Measurements from ENCODE around the gene COX7A1. TPM values are rescaled to one million over a fixed set of nuclear protein-coding genes. Genes with fewer than 3 reads are reported as not detected.
"Not testable (repeated sequence)": the region's sequence is repeated elsewhere in the genome, so short reads cannot be mapped to it uniquely, and the experiment has no call there.

COX7A1 gene
- polyA plus RNA-seq, 3 donors = 25.9 to 132 (median 119) TPM

DNA sequence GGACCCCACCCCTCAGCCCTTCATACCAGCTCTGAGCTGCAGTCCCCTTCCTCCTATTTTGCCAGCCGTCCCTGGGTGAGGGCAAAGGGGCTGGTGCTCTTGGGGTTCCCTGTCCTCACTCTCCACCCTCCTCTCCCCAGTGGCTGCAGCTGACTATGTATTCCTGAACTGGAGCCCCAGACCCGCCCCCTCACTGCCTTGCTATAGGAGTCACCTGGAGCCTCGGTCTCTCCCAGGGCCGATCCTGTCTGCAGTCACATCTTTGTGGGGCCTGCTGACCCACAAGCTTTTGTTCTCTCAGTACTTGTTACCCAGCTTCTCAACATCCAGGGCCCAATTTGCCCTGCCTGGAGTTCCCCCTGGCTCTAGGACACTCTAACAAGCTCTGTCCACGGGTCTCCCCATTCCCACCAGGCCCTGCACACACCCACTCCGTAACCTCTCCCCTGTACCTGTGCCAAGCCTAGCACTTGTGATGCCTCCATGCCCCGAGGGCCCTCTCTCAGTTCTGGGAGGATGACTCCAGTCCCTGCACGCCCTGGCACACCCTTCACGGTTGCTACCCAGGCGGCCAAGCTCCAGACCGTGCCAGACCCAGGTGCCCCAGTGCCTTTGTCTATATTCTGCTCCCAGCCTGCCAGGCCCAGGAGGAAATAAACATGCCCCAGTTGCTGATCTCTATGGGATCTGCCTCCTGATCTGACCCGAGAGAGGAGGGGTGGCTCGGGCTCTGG, 2.4 kb downstream of the COX7A1 start:
- 83 to 85% (median 84%) methylated on average over 13 of the region's 13 CpGs for WGBS, 3 donors
- no peak overlapping the region for H3K27ac ChIP-seq (ENCODE audit: low read depth, low read length)

DNA sequence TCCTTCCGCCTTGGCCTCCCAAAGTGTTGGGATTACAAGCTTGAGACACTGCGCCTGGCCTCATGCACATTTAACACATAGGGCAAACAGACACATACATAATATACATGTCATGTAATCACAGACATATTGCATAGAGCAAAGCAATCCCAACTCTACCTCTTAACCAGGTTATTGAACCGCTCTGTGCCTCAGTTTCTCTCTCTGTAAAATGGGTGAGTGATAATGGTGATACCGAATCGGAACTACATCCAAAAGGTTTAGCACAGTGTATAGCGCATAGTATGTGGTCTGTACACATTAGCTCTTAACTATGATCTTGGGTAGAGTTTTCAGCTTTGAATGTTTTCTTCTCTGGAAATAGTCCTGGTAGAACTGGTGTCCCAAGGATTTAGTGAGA, 7.6 kb downstream of the COX7A1 start:
- WGBS, 3 donors = 98 to 99% (median 98%) methylated on average over 6 of the region's 6 CpGs
- H3K27ac ChIP-seq (ENCODE audit: low read depth, low read length) = no peak overlapping the region

DNA sequence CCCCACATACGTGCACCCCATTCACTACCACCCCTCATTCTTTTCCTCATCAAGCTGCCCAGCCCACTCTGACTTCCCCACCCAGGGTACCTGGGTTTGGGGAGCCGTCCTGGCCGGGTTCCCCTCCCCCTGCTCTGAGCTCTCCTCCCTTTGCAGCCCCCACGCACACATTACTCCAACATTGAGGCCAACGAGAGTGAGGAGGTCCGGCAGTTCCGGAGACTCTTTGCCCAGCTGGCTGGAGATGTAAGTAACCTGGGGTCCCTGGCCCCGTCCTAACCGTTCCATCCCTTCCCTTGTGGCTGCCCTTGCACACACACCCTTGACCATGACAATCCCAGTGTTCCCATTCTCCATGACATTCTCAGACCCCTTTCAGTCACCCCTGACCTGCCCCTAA, 9.8 kb downstream of the COX7A1 start:
- no peak overlapping the region for H3K27ac ChIP-seq (ENCODE audit: low read depth, low read length)
- 76 to 88% (median 83%) methylated on average over 9 of the region's 9 CpGs for WGBS, 3 donors

DNA sequence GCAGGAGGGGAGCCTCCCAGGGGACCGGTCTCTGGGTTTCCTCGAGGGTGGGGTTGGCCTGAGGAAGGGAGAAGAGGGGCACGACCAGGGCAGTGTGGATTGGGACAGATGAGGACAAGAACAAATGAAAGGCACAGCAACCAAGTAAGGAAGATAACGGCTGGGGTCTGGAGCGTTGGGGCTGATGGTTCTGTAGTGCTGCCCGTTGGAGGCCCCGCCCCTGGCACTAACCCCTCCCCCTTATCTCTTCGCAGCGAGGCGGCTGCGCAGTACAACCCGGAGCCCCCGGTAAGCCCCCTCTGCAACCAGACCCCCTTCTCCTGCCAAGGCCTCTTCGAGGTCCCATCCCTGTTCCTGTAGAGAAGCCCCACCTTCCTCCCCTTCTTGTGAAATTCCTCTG, 10.2 kb downstream of the COX7A1 start:
- 92 to 97% (median 92%) methylated on average over 8 to 14 of the region's 14 CpGs for WGBS, 3 donors
- H3K27ac ChIP-seq (ENCODE audit: low read depth, low read length) = no peak overlapping the region

DNA sequence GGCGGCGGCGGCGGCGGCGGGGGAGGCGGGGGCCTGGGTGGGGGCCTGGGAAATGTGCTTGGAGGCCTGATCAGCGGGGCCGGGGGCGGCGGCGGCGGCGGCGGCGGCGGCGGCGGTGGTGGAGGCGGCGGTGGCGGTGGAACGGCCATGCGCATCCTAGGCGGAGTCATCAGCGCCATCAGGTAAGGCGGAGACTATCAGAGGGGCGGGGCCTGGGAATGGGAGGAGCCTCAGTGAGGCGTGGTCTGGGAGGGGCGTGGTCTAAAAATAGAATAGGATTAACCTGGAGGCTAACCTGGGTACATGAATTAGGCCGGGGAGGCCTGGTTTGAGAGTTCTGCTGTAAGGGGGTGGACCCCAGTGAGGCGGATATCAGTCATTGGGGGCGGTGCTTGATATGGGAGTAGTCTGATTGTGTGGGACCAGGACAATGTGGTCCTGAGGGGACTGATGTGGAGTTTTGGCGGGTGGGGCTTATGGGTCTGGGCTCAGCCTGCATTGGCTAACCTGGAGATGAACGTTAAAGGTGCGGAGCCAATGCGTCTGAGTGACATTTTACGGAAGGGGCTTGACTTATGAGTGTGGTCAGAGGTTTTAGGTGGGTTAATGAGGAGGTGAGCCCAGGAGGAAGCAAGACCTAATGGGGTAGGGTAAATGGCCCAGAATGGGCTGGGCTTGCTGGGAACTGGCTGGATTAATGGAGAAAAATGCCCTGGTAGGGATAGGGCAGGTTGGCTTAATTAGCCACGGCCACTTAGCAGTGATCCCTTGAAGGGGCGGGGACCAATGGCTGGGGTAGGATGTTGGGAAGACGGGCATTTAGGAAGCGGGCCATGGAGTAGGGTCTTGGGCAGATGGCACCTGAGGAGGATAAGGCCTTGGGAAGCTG, 11.0 kb downstream of the COX7A1 start:
- 21 to 38% (median 35%) methylated on average over 24 to 42 of the region's 42 CpGs for WGBS, 3 donors
- H3K27ac ChIP-seq (ENCODE audit: low read depth, low read length) = peak overlapping the region; percentile 99

DNA sequence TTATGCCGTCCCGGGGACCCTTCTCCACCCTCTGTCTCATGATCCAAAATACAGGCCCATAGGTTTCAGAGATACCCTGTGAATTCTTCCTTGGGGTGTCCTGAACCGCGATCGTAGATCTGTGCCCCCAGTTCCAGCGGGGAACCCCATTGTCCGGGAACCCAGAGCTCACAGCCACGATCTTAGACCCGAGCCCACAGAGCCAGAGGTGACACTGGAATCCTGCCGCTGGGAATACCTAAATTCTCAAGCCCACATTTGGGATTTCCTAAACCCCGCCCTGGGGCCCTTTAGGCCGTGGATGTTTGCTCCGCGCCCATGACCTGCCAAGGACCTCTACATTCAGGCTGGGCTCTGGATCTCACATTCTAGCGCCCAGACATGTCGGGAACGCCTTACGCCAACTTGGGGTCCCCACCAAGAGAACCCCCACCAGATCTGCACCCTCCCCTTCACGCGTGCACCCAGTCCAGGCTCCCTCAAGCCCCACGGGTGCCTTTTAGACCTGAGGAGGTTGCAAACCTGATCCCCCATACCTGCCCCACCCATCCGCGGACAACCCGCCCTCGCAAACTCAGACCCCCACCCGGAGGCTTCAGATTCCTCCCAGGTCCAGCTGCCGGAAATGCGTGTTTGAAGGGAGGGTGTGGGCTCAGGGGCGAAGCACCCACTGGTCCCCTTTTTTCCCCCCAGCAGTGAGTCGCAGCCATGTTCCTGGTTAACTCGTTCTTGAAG, 11.8 kb downstream of the COX7A1 start:
- 0 to 1% (median 0%) methylated on average over 29 to 31 of the region's 31 CpGs for WGBS, 3 donors
- peak overlapping the region; percentile 99 for H3K27ac ChIP-seq (ENCODE audit: low read depth, low read length)

DNA sequence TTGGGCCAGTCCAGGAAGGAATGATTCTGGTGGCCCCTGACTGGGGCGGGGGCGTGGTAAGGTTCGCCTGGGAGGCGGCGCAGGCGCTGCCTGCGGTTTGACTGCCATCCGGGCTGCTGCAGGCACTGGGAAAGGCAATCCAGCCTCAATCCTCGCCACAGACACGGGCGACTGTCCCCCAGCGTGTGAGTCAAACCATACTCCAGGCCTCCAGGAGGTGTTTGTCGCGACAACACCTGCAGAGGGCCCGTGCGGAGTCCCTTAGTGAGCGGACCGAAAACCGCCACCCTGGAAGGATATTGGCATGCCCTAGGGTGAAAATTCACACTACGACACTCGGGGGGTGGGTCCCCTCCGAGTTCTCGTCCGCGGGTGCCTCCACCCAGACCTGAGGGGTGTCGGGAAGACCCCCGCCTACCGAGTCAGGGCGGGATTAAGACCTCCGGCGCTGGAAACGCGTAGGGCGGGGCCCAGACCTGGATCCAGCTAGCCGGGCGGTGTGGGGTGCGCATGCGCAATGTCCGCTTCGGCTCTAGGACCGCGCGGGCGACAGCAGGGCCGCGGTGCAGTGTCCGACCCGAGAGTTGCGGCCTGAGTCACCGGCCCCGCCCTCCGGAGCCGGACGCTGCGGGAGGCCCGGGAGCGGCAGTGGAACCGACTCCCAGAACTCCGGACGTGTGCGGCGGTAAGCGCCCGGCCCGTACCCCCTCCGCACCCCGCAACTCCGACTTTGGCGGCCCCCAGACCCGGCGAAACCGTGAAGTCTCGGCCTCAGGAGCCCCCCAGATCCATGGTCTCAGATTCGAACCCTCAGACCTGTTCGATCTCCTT, 12.6 kb downstream of the COX7A1 start, which contains the start of gene CAPNS1:
CAPNS1 (plus strand) TSS at position 594 of the 831 bp plus-strand sequence. CDS start 946 bp downstream, outside the sequence.
- peak within 1 kb of the TSS; percentile 99 for H3K27ac ChIP-seq (ENCODE audit: low read depth, low read length)
- WGBS, 3 donors = 0% methylated on average over 68 to 75 of the region's 75 CpGs

DNA sequence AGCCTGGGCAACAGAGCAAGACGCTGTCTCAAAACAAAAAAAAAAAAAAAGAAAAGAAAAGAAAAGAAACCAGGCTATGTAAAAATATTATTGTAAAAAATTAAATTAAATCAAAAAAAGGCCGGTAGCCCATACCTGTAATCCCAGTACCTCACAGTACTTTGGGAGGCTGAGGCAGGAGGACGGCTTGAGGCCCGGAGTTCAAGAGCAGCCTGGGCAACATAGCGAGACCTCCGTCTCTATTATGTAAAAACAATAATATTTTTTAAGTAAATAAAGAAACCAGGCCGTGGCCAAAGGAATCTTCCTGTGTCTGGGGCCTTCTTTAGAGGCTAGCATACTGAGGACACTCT, 13.2 kb downstream of the COX7A1 start:
- no peak overlapping the region for H3K27ac ChIP-seq (ENCODE audit: low read depth, low read length)
- 59 to 67% (median 64%) methylated on average over 7 of the region's 7 CpGs for WGBS, 3 donors

DNA sequence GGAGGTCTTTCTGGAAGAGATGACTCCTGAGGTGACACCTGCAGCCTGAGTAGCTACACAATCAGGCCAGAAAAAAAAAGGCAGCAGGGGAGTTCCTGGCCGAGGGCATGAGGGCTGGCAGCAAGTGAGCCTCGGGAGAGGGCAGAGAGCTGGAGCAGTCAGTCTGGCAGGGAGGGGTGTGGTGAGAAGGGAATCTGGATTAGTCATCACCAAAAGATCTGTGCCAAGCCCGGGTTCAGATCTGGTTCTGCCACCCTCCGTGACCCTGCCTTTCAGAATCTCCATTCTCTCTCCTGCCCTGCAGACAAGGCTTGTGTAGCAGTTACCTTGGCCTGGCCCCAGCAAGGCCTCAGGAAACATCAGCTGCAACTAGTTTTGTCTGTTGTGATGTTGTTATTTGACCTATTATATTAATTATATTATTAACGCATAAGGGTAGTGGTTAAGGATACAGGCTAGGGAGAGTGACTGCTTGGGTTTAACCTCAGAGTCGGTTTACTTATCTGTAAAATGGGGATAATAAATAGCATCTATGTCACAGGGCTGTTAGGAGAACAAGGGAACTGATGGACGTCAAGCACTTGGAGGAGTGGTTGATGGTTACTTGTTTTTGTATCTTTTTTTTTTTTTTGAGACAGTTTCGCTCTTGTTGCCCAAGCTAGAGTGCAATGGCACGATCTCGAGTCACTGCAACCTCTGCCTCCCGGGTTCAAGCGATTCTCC, 15.1 kb downstream of the COX7A1 start:
- H3K27ac ChIP-seq (ENCODE audit: low read depth, low read length) = no peak overlapping the region
- WGBS, 3 donors = 59 to 73% (median 65%) methylated on average over 12 of the region's 12 CpGs

DNA sequence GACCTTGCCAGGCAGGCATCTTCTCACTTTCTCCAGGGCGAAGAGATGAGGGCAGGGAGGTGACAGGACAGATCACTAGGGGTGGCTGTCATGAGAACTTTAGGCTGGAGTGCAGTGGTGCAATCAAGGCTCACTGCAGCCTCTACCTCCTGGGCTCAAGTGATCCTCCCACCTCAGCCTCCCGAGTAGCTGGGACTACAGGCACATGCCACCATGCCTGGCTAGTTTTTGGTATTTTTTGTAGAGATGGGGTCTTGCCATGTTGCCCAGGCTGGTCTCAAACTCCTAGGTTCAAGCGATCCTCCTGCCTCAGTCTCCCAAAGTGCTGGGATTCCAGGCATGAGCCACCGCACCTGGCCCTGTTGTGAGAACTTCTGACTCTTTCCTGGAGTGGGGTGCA, 17.4 kb downstream of the COX7A1 start:
- not testable (repeated sequence) for H3K27ac ChIP-seq (ENCODE audit: low read depth, low read length)
- WGBS, 3 donors = 84 to 94% (median 92%) methylated on average over 4 of the region's 4 CpGs

DNA sequence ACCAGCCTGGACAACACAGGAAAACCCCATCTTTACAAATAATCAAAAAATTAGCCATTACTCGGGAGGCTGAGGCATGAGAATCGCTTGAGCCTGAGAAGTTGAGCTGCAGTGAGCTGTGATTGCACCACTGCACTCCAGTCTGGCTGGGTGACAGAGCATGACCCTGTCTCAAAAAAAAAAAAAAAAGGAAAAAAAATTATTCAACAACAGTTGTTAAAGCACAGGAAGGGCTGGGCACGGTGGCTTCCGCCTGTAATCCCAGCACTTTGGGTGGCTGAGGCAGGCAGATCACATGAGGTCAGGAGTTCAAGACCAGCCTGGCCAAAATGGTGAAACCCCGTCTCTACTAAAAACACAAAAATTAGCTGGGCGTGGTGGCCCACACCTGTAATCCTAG, 21.0 kb downstream of the COX7A1 start:
- peak overlapping the region; percentile 12 for H3K27ac ChIP-seq (ENCODE audit: low read depth, low read length)
- WGBS, 3 donors = 45 to 72% (median 49%) methylated on average over 6 of the region's 6 CpGs

DNA sequence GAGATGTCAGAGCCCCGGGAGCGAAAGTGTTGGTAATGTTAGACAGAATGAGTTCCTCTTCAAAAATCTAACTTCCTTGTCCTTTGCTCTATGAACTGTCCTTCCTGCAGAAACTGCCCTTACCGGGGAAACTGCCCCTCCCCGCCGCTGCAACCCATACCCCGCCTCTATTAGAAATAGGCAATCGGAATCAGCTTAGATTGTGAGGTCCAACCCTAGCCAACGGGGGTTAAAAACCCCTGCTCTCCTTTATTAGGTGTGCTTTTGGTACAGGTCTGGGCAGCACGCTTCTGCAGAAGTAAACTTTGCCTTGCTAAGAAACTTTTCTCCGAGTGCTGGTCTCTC, 23.9 kb downstream of the COX7A1 start:
- WGBS, 3 donors = 13 to 15% (median 13%) methylated on average over 10 of the region's 10 CpGs

DNA sequence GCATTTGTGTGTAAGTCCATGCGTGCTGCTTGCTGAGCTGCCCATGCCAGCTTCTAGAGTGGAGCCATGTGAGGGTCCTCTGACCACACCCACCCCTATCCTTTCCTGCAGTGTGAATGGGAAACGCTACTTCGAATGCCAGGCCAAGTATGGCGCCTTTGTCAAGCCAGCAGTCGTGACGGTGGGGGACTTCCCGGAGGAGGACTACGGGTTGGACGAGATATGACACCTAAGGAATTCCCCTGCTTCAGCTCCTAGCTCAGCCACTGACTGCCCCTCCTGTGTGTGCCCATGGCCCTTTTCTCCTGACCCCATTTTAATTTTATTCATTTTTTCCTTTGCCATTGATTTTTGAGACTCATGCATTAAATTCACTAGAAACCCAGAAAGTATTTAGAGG, 26.7 kb downstream of the COX7A1 start:
- 84 to 92% (median 86%) methylated on average over 9 of the region's 9 CpGs for WGBS, 3 donors
- H3K27ac ChIP-seq (ENCODE audit: low read depth, low read length) = no peak overlapping the region

More for the DNA sequence above, 23.9 kb downstream of the COX7A1 start:
- H3K27ac ChIP-seq (ENCODE audit: low read depth, low read length) = peak overlapping the region; percentile 48

DNA sequence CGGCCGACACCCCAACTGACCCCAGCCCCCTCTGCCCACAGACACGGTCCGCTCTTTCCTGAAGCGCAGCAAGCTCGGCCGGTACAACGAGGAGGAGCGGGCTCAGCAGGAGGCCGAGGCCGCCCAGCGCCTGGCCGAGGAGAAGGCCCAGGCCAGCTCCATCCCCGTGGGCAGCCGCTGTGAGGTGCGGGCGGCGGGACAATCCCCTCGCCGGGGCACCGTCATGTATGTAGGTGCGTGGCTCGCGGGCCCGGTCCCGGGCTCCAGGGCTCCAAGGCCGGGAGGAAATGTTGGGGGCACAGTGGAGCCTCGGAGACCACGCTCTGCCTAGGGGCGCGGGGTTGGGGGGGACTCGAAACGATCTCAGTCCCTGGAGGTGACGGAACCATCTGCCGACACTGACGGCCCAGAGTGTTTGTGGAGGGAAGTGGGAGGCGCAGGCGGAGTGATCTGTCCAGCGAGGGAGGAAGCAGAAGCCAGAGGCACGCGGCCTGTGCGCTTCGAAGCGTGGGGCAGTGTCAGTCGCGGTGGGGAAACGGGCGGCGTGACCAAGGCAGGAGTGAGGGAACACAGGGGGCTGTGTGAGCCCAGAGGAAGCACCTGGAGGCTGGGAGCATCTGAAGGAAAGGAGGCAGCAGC, 30.6 kb downstream of the COX7A1 start:
- no peak overlapping the region for H3K27ac ChIP-seq (ENCODE audit: low read depth, low read length)
- WGBS, 3 donors = 84 to 88% (median 87%) methylated on average over 47 to 49 of the region's 49 CpGs

DNA sequence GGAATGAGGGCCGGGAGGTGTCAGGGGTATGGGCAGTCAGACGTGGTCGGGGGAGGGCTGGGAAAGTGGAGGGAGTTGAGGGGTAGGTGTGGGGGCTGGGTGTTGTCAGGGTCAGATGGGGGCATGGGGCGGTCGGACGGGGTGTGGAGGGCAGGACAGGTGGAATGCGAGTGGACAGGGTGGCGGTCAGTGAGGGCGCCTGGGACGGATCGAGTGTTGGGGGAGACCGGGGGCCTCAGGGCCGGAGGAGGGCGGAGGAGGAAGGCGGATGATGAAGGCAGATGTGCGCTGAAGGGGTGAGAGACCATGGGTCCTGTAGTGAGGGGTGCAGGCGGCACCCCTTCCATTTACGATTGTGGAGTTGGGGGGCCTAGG, 31.3 kb downstream of the COX7A1 start:
- no peak overlapping the region for H3K27ac ChIP-seq (ENCODE audit: low read depth, low read length)
- 90 to 96% (median 94%) methylated on average over 16 to 18 of the region's 18 CpGs for WGBS, 3 donors

DNA sequence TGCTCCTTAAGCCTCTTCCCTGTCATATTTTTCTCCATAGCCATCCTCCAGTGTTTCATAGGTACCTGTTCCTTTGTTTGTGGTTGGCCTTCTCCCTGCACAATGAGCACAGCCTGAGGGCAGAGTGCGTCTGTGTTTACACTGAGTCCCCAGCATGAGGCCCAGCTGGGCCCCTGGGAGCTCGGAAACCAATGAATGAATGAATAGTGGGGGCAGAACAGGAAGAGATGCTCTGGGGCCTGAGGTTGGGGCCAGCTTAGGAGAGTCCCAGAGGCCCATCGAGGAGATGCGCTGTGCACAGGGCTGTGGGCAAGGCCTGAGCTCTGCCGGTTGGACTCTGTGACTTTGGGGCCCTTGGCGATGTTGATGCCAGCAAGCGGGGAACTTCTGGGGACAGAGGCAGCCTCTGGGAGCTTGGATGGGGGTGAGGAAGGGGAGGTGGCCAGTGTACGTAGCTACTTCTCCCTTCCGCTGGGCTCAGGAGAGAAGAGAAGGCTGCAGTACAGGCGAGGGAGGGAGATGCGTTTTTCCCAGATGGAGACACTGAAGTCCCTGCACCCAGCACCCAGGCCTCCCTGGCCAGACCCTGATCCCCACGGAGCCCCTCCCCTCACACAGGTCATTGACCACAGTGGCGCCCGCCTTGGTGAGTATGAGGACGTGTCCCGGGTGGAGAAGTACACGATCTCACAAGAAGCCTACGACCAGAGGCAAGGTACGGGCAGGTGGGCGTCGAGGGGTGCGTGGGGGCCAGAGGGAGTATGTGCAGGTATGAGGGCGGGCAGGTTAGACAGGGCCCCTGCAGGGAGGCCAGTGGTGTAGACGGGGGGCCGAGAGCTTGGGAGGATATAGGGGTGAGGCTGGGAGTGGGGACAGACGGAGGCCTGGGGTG, 31.9 kb downstream of the COX7A1 start:
- 89 to 91% (median 89%) methylated on average over 25 to 26 of the region's 26 CpGs for WGBS, 3 donors
- H3K27ac ChIP-seq (ENCODE audit: low read depth, low read length) = no peak overlapping the region
